HEK293 (cell line): ENCODE measurements around the gene TRAPPC13.

ENCODE experiments used
- GLIS1 ChIP-seq: fragments of 450-650 bp; formaldehyde crosslinking; IDR thresholded peaks from 2 replicates; pipeline ENCODE4 v1.5.1; 2016; ENCODE audit warnings: missing biosample characterization, missing genetic modification characterization
- IKZF3 ChIP-seq: fragments of 450-650 bp; IDR thresholded peaks from 2 replicates; pipeline ENCODE4 v1.5.0; 2018; ENCODE audit warnings: missing biosample characterization, mild to moderate bottlenecking, missing genetic modification characterization, moderate library complexity
- KLF10 ChIP-seq: fragments of 450-650 bp; IDR thresholded peaks from 2 replicates; pipeline ENCODE4 v1.5.1; 2018; ENCODE audit warnings: missing biosample characterization, mild to moderate bottlenecking, missing genetic modification characterization
- PRDM10 ChIP-seq: fragments of 450-650 bp; formaldehyde crosslinking; IDR thresholded peaks from 2 replicates; pipeline ENCODE4 v1.5.1; 2016; ENCODE audit warnings: missing biosample characterization, missing genetic modification characterization
- SP3 ChIP-seq: fragments of 450-650 bp; formaldehyde crosslinking; IDR thresholded peaks from 2 replicates; pipeline ENCODE4 v1.5.1; 2016; ENCODE audit warnings: missing biosample characterization, missing genetic modification characterization
- ZBTB17 ChIP-seq: fragments of 450-650 bp; formaldehyde crosslinking; IDR thresholded peaks from 2 replicates; pipeline ENCODE4 v1.5.1; 2016; ENCODE audit warnings: missing biosample characterization, missing genetic modification characterization
- ZFP41 ChIP-seq: fragments of 450-650 bp; formaldehyde crosslinking; IDR thresholded peaks from 2 replicates; pipeline ENCODE4 v1.5.1; 2016; ENCODE audit warnings: missing biosample characterization, missing genetic modification characterization, borderline replicate concordance
- ZNF121 ChIP-seq: fragments of 450-650 bp; formaldehyde crosslinking; IDR thresholded peaks from 2 replicates; pipeline ENCODE4 v1.5.1; 2016; ENCODE audit warnings: missing biosample characterization, missing genetic modification characterization
- ZNF157 ChIP-seq: fragments of 450-650 bp; formaldehyde crosslinking; IDR thresholded peaks from 2 replicates; pipeline ENCODE4 v1.5.1; 2016; ENCODE audit warnings: missing biosample characterization, missing genetic modification characterization
- ZNF2 ChIP-seq: fragments of 450-650 bp; formaldehyde crosslinking; IDR thresholded peaks from 2 replicates; pipeline ENCODE4 v1.5.1; 2016; ENCODE audit warnings: missing biosample characterization, missing genetic modification characterization
- ZNF324 ChIP-seq: fragments of 450-650 bp; formaldehyde crosslinking; IDR thresholded peaks from 2 replicates; pipeline ENCODE4 v1.5.1; 2016; ENCODE audit warnings: missing biosample characterization, missing genetic modification characterization
- ZNF488 ChIP-seq: fragments of 450-650 bp; formaldehyde crosslinking; IDR thresholded peaks from 2 replicates; pipeline ENCODE4 v1.5.1; 2016; ENCODE audit warnings: missing biosample characterization, missing genetic modification characterization
- ZNF518A ChIP-seq: fragments of 450-650 bp; formaldehyde crosslinking; conservative IDR thresholded peaks from 2 replicates; pipeline ENCODE4 v1.5.1; 2016; ENCODE audit warnings: low read depth, missing biosample characterization, missing genetic modification characterization
- ZNF529 ChIP-seq: fragments of 450-650 bp; formaldehyde crosslinking; IDR thresholded peaks from 2 replicates; pipeline ENCODE4 v1.5.1; 2017; ENCODE audit warnings: missing genetic modification characterization, missing biosample characterization; ENCODE audit not compliant: insufficient replicate concordance
- ZNF561 ChIP-seq: fragments of 450-650 bp; IDR thresholded peaks from 2 replicates; pipeline ENCODE4 v1.5.1; 2018; ENCODE audit warnings: missing biosample characterization, missing genetic modification characterization, borderline replicate concordance
- ZNF580 ChIP-seq: fragments of 450-650 bp; formaldehyde crosslinking; IDR thresholded peaks from 2 replicates; pipeline ENCODE4 v1.5.1; 2016; ENCODE audit warnings: missing biosample characterization, missing genetic modification characterization
- ZNF629 ChIP-seq: fragments of 450-650 bp; formaldehyde crosslinking; IDR thresholded peaks from 2 replicates; pipeline ENCODE4 v1.5.1; 2017; ENCODE audit warnings: missing biosample characterization, missing genetic modification characterization
- ZNF654 ChIP-seq: fragments of 450-650 bp; formaldehyde crosslinking; IDR thresholded peaks from 2 replicates; pipeline ENCODE4 v1.5.1; 2016; ENCODE audit warnings: low read depth, missing biosample characterization, missing genetic modification characterization
- ZNF660 ChIP-seq: fragments of 450-650 bp; IDR thresholded peaks from 2 replicates; pipeline ENCODE4 v1.5.1; 2018; ENCODE audit warnings: missing biosample characterization, mild to moderate bottlenecking, missing genetic modification characterization
- ZNF785 ChIP-seq: fragments of 450-650 bp; formaldehyde crosslinking; IDR thresholded peaks from 2 replicates; pipeline ENCODE4 v1.5.1; 2016; ENCODE audit warnings: missing biosample characterization, missing genetic modification characterization
- TF ChIP-seq, protein P1 (sequence below): fragments of 450-650 bp; formaldehyde crosslinking; IDR thresholded peaks from 2 replicates; pipeline ENCODE4 v1.5.1; 2016; ENCODE audit warnings: missing biosample characterization, missing genetic modification characterization, low read depth
- TF ChIP-seq, protein P2 (sequence below): fragments of 450-650 bp; formaldehyde crosslinking; IDR thresholded peaks from 2 replicates; pipeline ENCODE4 v1.5.1; 2017; ENCODE audit warnings: missing biosample characterization, mild to moderate bottlenecking, missing genetic modification characterization, moderate library complexity
- TF ChIP-seq, protein P3 (sequence below): fragments of 450-650 bp; formaldehyde crosslinking; IDR thresholded peaks from 2 replicates; pipeline ENCODE4 v1.5.1; 2017; ENCODE audit warnings: missing biosample characterization, missing genetic modification characterization

TRAPPC13 gene

GRCh38 chr5:65624571-65625555 lies at the start of gene TRAPPC13, which contains the start of gene SHLD3 (continued):
- peak; percentile 94 for TF ChIP-seq PRDM10 (tag by site-specific recombination)
- peak; percentile 46; the same call in 1 of the 2 replicates for TF ChIP-seq KLF10 (tag by site-specific recombination)
- no peak for TF ChIP-seq GLIS1 (tag by site-specific recombination)
- TF ChIP-seq ZNF157 (tag by site-specific recombination) = no peak
- TF ChIP-seq ZNF529 = no peak
- TF ChIP-seq, protein P1, sequence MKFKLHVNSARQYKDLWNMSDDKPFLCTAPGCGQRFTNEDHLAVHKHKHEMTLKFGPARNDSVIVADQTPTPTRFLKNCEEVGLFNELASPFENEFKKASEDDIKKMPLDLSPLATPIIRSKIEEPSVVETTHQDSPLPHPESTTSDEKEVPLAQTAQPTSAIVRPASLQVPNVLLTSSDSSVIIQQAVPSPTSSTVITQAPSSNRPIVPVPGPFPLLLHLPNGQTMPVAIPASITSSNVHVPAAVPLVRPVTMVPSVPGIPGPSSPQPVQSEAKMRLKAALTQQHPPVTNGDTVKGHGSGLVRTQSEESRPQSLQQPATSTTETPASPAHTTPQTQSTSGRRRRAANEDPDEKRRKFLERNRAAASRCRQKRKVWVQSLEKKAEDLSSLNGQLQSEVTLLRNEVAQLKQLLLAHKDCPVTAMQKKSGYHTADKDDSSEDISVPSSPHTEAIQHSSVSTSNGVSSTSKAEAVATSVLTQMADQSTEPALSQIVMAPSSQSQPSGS (tag by site-specific recombination) = no peak
- 0 out of 2 replicates have a peak, but pooled peaks have one; percentile 11 for TF ChIP-seq ZNF654 (tag by site-specific recombination)
- TF ChIP-seq ZNF580 (tag by site-specific recombination) = peak; percentile 68
- no peak for TF ChIP-seq ZNF2 (tag by site-specific recombination)
- 0 out of 2 replicates have a peak, but pooled peaks have one; percentile 7 for TF ChIP-seq IKZF3
- peak; percentile 24; the same call in 1 of the 2 replicates for TF ChIP-seq ZNF561
- TF ChIP-seq ZNF324 (tag by site-specific recombination) = 0 out of 2 replicates have a peak, but pooled peaks have one; percentile 47
- no peak for TF ChIP-seq ZNF785
- peak; percentile 80; the same call in 1 of the 2 replicates for TF ChIP-seq ZNF660
- TF ChIP-seq SP3 = peak; percentile 1; the same call in 1 of the 2 replicates
- TF ChIP-seq ZNF518A = peak; percentile 76
- TF ChIP-seq ZFP41 = no peak
- no peak for TF ChIP-seq ZNF488 (tag by site-specific recombination)
- peak; percentile 94 for TF ChIP-seq ZBTB17 (tag by site-specific recombination)
- TF ChIP-seq ZNF629 (tag by site-specific recombination) = peak; percentile 61
- TF ChIP-seq, protein P2, sequence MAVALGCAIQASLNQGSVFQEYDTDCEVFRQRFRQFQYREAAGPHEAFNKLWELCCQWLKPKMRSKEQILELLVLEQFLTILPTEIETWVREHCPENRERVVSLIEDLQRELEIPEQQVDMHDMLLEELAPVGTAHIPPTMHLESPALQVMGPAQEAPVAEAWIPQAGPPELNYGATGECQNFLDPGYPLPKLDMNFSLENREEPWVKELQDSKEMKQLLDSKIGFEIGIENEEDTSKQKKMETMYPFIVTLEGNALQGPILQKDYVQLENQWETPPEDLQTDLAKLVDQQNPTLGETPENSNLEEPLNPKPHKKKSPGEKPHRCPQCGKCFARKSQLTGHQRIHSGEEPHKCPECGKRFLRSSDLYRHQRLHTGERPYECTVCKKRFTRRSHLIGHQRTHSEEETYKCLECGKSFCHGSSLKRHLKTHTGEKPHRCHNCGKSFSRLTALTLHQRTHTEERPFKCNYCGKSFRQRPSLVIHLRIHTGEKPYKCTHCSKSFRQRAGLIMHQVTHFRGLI = no peak; the same call in 1 of the 2 replicates
- no peak for TF ChIP-seq ZNF121 (tag by site-specific recombination)
- TF ChIP-seq, protein P3, sequence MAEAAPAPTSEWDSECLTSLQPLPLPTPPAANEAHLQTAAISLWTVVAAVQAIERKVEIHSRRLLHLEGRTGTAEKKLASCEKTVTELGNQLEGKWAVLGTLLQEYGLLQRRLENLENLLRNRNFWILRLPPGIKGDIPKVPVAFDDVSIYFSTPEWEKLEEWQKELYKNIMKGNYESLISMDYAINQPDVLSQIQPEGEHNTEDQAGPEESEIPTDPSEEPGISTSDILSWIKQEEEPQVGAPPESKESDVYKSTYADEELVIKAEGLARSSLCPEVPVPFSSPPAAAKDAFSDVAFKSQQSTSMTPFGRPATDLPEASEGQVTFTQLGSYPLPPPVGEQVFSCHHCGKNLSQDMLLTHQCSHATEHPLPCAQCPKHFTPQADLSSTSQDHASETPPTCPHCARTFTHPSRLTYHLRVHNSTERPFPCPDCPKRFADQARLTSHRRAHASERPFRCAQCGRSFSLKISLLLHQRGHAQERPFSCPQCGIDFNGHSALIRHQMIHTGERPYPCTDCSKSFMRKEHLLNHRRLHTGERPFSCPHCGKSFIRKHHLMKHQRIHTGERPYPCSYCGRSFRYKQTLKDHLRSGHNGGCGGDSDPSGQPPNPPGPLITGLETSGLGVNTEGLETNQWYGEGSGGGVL (tag by site-specific recombination) = no peak
